ENCODE measurements around the gene TTLL3. TPM values are rescaled to one million over a fixed set of nuclear protein-coding genes. Genes with fewer than 3 reads are reported as not detected.

The TTLL3 gene
- total and polyA plus RNA-seq, 2 of the 8 experiments (the other 6 are each of a cell fraction or from before 2014, with no cell fraction given) = 5.9 to 8.9 TPM

GRCh38 chr3:9803494-9803893 is 6.6 kb upstream of the TTLL3 start:
- Histone ChIP-seq H3K14ac (ENCODE audit: insufficient read length) (no peak overlapping the region), H3K27me3 (replicated peaks in 1 of 4; ENCODE audit: control insufficient read depth in 3 of 4, extremely low read depth in 1 of 4, insufficient read depth in 3 of 4, low read length in 3 of 4) (no peaks in the 10 kb centered on the region), H2BK15ac (ENCODE audit: low read length) (no peak overlapping the region), H3K4ac (replicated peaks; ENCODE audit: insufficient read length, low read depth, low read length) (no peak overlapping the region), H3K27ac (ENCODE audit: low read depth, low read length) (no peak overlapping the region), H2AK5ac (ENCODE audit: low read depth, low read length) (no peak overlapping the region), H3K79me2 (ENCODE audit: control insufficient read depth in 1 of 2, insufficient read depth in 2 of 2, low read length in 2 of 2) (no peaks in the 10 kb centered on the region), H4K5ac (ENCODE audit: insufficient read length, low read depth, low read length) (no peak overlapping the region), H4K20me1 (replicated peaks in 1 of 2; ENCODE audit: control insufficient read depth in 1 of 2, insufficient read depth in 2 of 2, low read length in 2 of 2) (peaks cover 3 to 12% of the 10 kb centered on the region in 2 experiments), H3K23ac (ENCODE audit: insufficient read length) (no peak overlapping the region), H3K4me2 (ENCODE audit: insufficient read depth in 1 of 2, low read depth in 2 of 2, low read length in 2 of 2) (no peak overlapping the region), H3K9ac (replicated peaks in 1 of 4; ENCODE audit: extremely low read depth in 1 of 4, low read depth in 3 of 4, low read length in 3 of 4) (no peak overlapping the region), H3K23me2 (ENCODE audit: low read depth, low read length) (no peaks in the 10 kb centered on the region), H2BK20ac (ENCODE audit: low read length) (no peak overlapping the region), H2BK12ac (ENCODE audit: low read depth, low read length) (no peak overlapping the region), H2BK120ac (replicated peaks; ENCODE audit: low read depth, low read length) (no peak overlapping the region), H2AFZ (ENCODE audit: low read length) (no peak overlapping the region), H4K91ac (replicated peaks; ENCODE audit: insufficient read length, low read length) (no peak overlapping the region), H2BK5ac (ENCODE audit: low read depth, low read length) (no peak overlapping the region), H3K18ac (ENCODE audit: extremely low read depth, low read length) (no peak overlapping the region), H3K9me3 (ENCODE audit: insufficient read depth in 2 of 2, low read depth in 1 of 2, low read length in 1 of 2) (no peaks in the 10 kb centered on the region), H3K4me1 (replicated peaks in 1 of 4; ENCODE audit: control insufficient read depth in 3 of 4, insufficient read depth in 4 of 4, low read length in 3 of 4) (peaks cover 0 to 1% (median 0%) of the 10 kb centered on the region in 4 experiments; a peak in 1 of 7 replicates), H4K8ac (ENCODE audit: extremely low read depth, insufficient read depth, low read length) (no peak overlapping the region), H3K56ac (replicated peaks; ENCODE audit: insufficient read length, low read depth, low read length) (no peak overlapping the region), H3K36me3 (ENCODE audit: control insufficient read depth in 2 of 4, insufficient read depth in 4 of 4, low read length in 3 of 4) (peaks cover 35 to 74% (median 60%) of the 10 kb centered on the region in 4 experiments), H3K79me1 (ENCODE audit: low read depth, low read length) (no peaks in the 10 kb centered on the region; the same call in 1 of the 2 replicates), H3K4me3 (ENCODE audit: extremely low read depth in 1 of 4, insufficient read depth in 2 of 4, low read depth in 3 of 4, low read length in 4 of 4) (no peak overlapping the region)
- 92% methylated on average over 1 of the region's 1 CpG; no CpG with 5 or more reads in 1 of the 2 experiments for WGBS, 2 experiments (ENCODE audit: extremely low coverage in 1 of 2, insufficient coverage in 1 of 2, insufficient read length in 1 of 2, insufficient replicate concordance in 2 of 2, low coverage in 1 of 2, low lambda C conversion rate in 2 of 2, missing lambda C conversion rate in 1 of 2)
- FAIRE-seq (no peak), DNase-seq (ENCODE audit: low read depth in 1 of 2, low spot score in 2 of 2) (no peak)
- POLR2A ChIA-PET (ENCODE audit: partially characterized antibody) = interaction anchor here (0.6 to 7.8 kb wide), 4 partner anchors 9 to 149 kb away, joined by 3 to 71 read pairs (median 4); partner anchors contain the start of genes ARPC4, PRRT3 and TADA3
- CTCF ChIA-PET (ENCODE audit: partially characterized antibody) = interaction anchor here (1.3 to 2.8 kb wide), 3 partner anchors 22 to 76 kb away, joined by 5 to 11 read pairs (median 5); no protein-coding TSS in a partner anchor
- TF ChIP-seq SP4 (IDR thresholded peaks at IDR 0.05; ENCODE audit: low read length) (no peak), SAP30 (IDR thresholded peaks at IDR 0.05; ENCODE audit: insufficient read depth, insufficient replicate concordance, low read length) (no peak), TBP (IDR thresholded peaks at IDR 0.05; ENCODE audit: low read depth, low read length) (no peak), TEAD4 (IDR thresholded peaks at IDR 0.05; ENCODE audit: low read depth, low read length) (no peak), HDAC2 (IDR thresholded peaks at IDR 0.05; ENCODE audit: borderline replicate concordance in 1 of 2, low read depth in 2 of 2, low read length in 2 of 2) (no peak), ZNF274 (IDR thresholded peaks at IDR 0.05; ENCODE audit: borderline replicate concordance, extremely low read depth, low read length) (no peak), CBX8 (IDR thresholded peaks at IDR 0.05; ENCODE audit: borderline replicate concordance, low read depth, low read length) (no peak), USF2 (IDR thresholded peaks at IDR 0.05; ENCODE audit: low read length) (no peak), SIX5 (IDR thresholded peaks at IDR 0.05; ENCODE audit: low read depth, low read length) (no peak), ATF2 (IDR thresholded peaks at IDR 0.05; ENCODE audit: low read length) (no peak)

Data from H1 (cell line).